WTC11 (cell line): ENCODE results near the gene GGA3.

Source experiments
- JUN ChIP-seq: sonication (generic); formaldehyde crosslinking; IDR thresholded peaks from 2 replicates; pipeline ENCODE4 v1.8.0; 2023; ENCODE audit warnings: mild to moderate bottlenecking, missing genetic modification reagents
- TF ChIP-seq, protein P1 (sequence below): sonication (generic); formaldehyde crosslinking; conservative IDR thresholded peaks from 2 replicates; pipeline ENCODE4 v1.8.1; 2023; ENCODE audit warnings: mild to moderate bottlenecking, low read depth, missing genetic modification reagents, moderate library complexity
- TF ChIP-seq, protein P2 (sequence below): fragments of 250-450 bp; sonication (Bioruptor Pico); IDR thresholded peaks from 2 replicates; pipeline ENCODE4 v1.8.0; 2021; ENCODE audit warnings: mild to moderate bottlenecking
- TF ChIP-seq, protein P3 (sequence below): fragments of 200-600 bp; IDR thresholded peaks from 2 replicates; pipeline ENCODE4 v1.8.0; 2022; ENCODE audit warnings: antibody characterized with exemption

DNA sequence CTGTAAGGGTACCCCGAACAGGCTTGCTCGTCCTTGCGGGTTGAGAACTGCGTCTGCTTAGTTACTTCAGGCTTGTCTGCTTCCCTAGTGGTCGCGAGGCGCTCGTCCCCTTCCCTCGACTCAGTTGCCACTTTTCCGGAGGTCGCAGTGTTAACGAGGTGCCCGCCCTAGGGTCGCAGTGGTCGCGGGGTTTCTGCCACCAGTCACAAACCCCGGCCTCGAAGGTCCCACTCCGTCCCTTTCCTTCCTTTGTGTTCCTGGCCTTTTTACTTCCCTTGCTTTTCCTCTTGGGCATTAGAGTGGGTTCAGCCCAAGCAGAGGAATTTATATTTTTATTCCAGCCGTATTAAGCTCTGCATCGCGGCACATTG lies 55.6 kb downstream of the GGA3 start:
- TF ChIP-seq, protein P1, sequence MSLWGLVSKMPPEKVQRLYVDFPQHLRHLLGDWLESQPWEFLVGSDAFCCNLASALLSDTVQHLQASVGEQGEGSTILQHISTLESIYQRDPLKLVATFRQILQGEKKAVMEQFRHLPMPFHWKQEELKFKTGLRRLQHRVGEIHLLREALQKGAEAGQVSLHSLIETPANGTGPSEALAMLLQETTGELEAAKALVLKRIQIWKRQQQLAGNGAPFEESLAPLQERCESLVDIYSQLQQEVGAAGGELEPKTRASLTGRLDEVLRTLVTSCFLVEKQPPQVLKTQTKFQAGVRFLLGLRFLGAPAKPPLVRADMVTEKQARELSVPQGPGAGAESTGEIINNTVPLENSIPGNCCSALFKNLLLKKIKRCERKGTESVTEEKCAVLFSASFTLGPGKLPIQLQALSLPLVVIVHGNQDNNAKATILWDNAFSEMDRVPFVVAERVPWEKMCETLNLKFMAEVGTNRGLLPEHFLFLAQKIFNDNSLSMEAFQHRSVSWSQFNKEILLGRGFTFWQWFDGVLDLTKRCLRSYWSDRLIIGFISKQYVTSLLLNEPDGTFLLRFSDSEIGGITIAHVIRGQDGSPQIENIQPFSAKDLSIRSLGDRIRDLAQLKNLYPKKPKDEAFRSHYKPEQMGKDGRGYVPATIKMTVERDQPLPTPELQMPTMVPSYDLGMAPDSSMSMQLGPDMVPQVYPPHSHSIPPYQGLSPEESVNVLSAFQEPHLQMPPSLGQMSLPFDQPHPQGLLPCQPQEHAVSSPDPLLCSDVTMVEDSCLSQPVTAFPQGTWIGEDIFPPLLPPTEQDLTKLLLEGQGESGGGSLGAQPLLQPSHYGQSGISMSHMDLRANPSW (CRISPR knock-in tag) = no peak
- TF ChIP-seq, protein P2, sequence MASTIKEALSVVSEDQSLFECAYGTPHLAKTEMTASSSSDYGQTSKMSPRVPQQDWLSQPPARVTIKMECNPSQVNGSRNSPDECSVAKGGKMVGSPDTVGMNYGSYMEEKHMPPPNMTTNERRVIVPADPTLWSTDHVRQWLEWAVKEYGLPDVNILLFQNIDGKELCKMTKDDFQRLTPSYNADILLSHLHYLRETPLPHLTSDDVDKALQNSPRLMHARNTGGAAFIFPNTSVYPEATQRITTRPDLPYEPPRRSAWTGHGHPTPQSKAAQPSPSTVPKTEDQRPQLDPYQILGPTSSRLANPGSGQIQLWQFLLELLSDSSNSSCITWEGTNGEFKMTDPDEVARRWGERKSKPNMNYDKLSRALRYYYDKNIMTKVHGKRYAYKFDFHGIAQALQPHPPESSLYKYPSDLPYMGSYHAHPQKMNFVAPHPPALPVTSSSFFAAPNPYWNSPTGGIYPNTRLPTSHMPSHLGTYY (CRISPR knock-in tag) = no peak
- TF ChIP-seq, protein P3, sequence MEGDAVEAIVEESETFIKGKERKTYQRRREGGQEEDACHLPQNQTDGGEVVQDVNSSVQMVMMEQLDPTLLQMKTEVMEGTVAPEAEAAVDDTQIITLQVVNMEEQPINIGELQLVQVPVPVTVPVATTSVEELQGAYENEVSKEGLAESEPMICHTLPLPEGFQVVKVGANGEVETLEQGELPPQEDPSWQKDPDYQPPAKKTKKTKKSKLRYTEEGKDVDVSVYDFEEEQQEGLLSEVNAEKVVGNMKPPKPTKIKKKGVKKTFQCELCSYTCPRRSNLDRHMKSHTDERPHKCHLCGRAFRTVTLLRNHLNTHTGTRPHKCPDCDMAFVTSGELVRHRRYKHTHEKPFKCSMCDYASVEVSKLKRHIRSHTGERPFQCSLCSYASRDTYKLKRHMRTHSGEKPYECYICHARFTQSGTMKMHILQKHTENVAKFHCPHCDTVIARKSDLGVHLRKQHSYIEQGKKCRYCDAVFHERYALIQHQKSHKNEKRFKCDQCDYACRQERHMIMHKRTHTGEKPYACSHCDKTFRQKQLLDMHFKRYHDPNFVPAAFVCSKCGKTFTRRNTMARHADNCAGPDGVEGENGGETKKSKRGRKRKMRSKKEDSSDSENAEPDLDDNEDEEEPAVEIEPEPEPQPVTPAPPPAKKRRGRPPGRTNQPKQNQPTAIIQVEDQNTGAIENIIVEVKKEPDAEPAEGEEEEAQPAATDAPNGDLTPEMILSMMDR = no peak
- no peak for TF ChIP-seq JUN
